SK-N-SH treated with all-trans-retinoic acid at 6 μM for 48 hours (cell line): Measurements from ENCODE around the gene RALGPS1.

Experiments used
- ATAC-seq: fragments of 200-7000 bp; cut with Tn5 transposase; 3 replicates; pipeline ENCODE4 v1.9.1; 2020; ENCODE audit warnings: mild to moderate bottlenecking, moderate library complexity
- ARNTL ChIP-seq: fragments of 450-650 bp; formaldehyde crosslinking; IDR thresholded peaks from 2 replicates; pipeline ENCODE4 v1.5.0; 2020; ENCODE audit warnings: low read depth, mild to moderate bottlenecking, moderate library complexity, borderline replicate concordance
- BACH2 ChIP-seq: fragments of 250-450 bp; sonication (Bioruptor Pico); IDR thresholded peaks from 2 replicates; pipeline ENCODE4 v1.9.0; 2021; ENCODE audit warnings: mild to moderate bottlenecking, borderline replicate concordance
- CREB5 ChIP-seq: fragments of 250-450 bp; sonication (Bioruptor Pico); IDR thresholded peaks from 2 replicates; pipeline ENCODE4 v1.5.1; 2020; ENCODE audit warnings: low read depth, mild to moderate bottlenecking, moderate library complexity
- CSDC2 ChIP-seq: fragments of 250-450 bp; sonication (Bioruptor Pico); IDR thresholded peaks from 2 replicates; pipeline ENCODE4 v1.5.0; 2020; ENCODE audit warnings: mild to moderate bottlenecking, moderate library complexity
- ESRRG ChIP-seq: fragments of 250-450 bp; sonication (Bioruptor Pico); IDR thresholded peaks from 2 replicates; pipeline ENCODE4 v1.6.1; 2021; ENCODE audit warnings: mild to moderate bottlenecking
- GLIS3 ChIP-seq: fragments of 250-450 bp; sonication (Bioruptor Pico); IDR thresholded peaks from 2 replicates; pipeline ENCODE4 v1.5.0; 2020; ENCODE audit warnings: mild to moderate bottlenecking, moderate library complexity
- ISL1 ChIP-seq: fragments of 250-450 bp; sonication (Bioruptor Pico); IDR thresholded peaks from 2 replicates; pipeline ENCODE4 v2.1.2; 2022; ENCODE audit warnings: mild to moderate bottlenecking, moderate library complexity
- OSR1 ChIP-seq: fragments of 250-450 bp; sonication (Bioruptor Pico); IDR thresholded peaks from 2 replicates; pipeline ENCODE4 v1.8.0; 2022; ENCODE audit warnings: moderate library complexity, mild to moderate bottlenecking, inconsistent platforms
- PATZ1 ChIP-seq: fragments of 250-450 bp; sonication (Bioruptor Pico); IDR thresholded peaks from 2 replicates; pipeline ENCODE4 v1.8.0; 2020; ENCODE audit warnings: mild to moderate bottlenecking, moderate library complexity, borderline replicate concordance
- POU6F1 ChIP-seq: fragments of 250-450 bp; sonication (Bioruptor Pico); IDR thresholded peaks from 2 replicates; pipeline ENCODE4 v1.8.0; 2021; ENCODE audit warnings: low read depth, mild to moderate bottlenecking, moderate library complexity, borderline replicate concordance
- PPARA ChIP-seq: fragments of 250-450 bp; sonication (Bioruptor Pico); IDR thresholded peaks from 2 replicates; pipeline ENCODE4 v1.5.0; 2020; ENCODE audit warnings: mild to moderate bottlenecking, borderline replicate concordance
- RARB ChIP-seq: fragments of 250-450 bp; sonication (Bioruptor Pico); IDR thresholded peaks from 2 replicates; pipeline ENCODE4 v1.8.0; 2021; ENCODE audit warnings: mild to moderate bottlenecking, moderate library complexity
- SNAI2 ChIP-seq: fragments of 250-450 bp; sonication (Bioruptor Pico); IDR thresholded peaks from 2 replicates; pipeline ENCODE4 v1.5.0; 2020; ENCODE audit warnings: mild to moderate bottlenecking, moderate library complexity
- TCF4 ChIP-seq: fragments of 250-450 bp; sonication (Bioruptor Pico); IDR thresholded peaks from 2 replicates; pipeline ENCODE4 v1.8.0; 2021; ENCODE audit warnings: mild to moderate bottlenecking, moderate library complexity, borderline replicate concordance
- TOX ChIP-seq: fragments of 250-450 bp; sonication (Bioruptor Pico); IDR thresholded peaks from 2 replicates; pipeline ENCODE4 v1.8.0; 2021; ENCODE audit warnings: mild to moderate bottlenecking, moderate library complexity, borderline replicate concordance
- ZC3H10 ChIP-seq: fragments of 250-450 bp; sonication (Bioruptor Pico); IDR thresholded peaks from 2 replicates; pipeline ENCODE4 v1.5.1; 2021; ENCODE audit warnings: mild to moderate bottlenecking, moderate library complexity
- ZFP3 ChIP-seq: fragments of 250-450 bp; sonication (Bioruptor Pico); IDR thresholded peaks from 2 replicates; pipeline ENCODE4 v1.5.0; 2020; ENCODE audit warnings: mild to moderate bottlenecking, moderate library complexity
- ZFP30 ChIP-seq: fragments of 450-650 bp; formaldehyde crosslinking; IDR thresholded peaks from 2 replicates; pipeline ENCODE4 v1.5.0; 2022; ENCODE audit warnings: mild to moderate bottlenecking, moderate library complexity
- ZNF565 ChIP-seq: fragments of 450-650 bp; formaldehyde crosslinking; conservative IDR thresholded peaks from 2 replicates; pipeline ENCODE4 v1.5.0; 2020; ENCODE audit warnings: low read depth, mild to moderate bottlenecking, moderate library complexity
- ZNF70 ChIP-seq: fragments of 450-650 bp; formaldehyde crosslinking; IDR thresholded peaks from 2 replicates; pipeline ENCODE4 v1.5.0; 2020; ENCODE audit warnings: mild to moderate bottlenecking, moderate library complexity
- ZNF8 ChIP-seq: fragments of 450-650 bp; formaldehyde crosslinking; IDR thresholded peaks from 2 replicates; pipeline ENCODE4 v1.5.0; 2020; ENCODE audit warnings: mild to moderate bottlenecking, moderate library complexity

The RALGPS1 gene

GRCh38 chr9:127032256-127032655, 117.7 kb downstream of the RALGPS1 start:
- ATAC-seq = no peak
- TF ChIP-seq TOX (CRISPR knock-in tag) (no peak), TCF4 (CRISPR knock-in tag) (no peak), OSR1 (CRISPR knock-in tag) (no peak)

GRCh38 chr9:127033061-127033460, 118.5 kb downstream of the RALGPS1 start:
- TF ChIP-seq ZC3H10 (no peak), TCF4 (CRISPR knock-in tag) (no peak), ISL1 (CRISPR knock-in tag) (no peak), BACH2 (no peak), ZNF565 (no peak), ZFP3 (CRISPR knock-in tag) (no peak), ZNF8 (CRISPR knock-in tag) (no peak), PATZ1 (CRISPR knock-in tag) (no peak), RARB (CRISPR knock-in tag) (no peak), ZFP30 (no peak)
- no peak for ATAC-seq

GRCh38 chr9:127033789-127034188, 119.2 kb downstream of the RALGPS1 start:
- ATAC-seq = peak; percentile 83

GRCh38 chr9:127034691-127035090, 120.1 kb downstream of the RALGPS1 start:
- TF ChIP-seq ZNF70 (CRISPR knock-in tag) (no peak), ZNF8 (CRISPR knock-in tag) (no peak), TCF4 (CRISPR knock-in tag) (no peak), ZFP30 (no peak), POU6F1 (CRISPR knock-in tag) (no peak), PPARA (CRISPR knock-in tag) (no peak), ZC3H10 (no peak), ESRRG (CRISPR knock-in tag) (no peak), TOX (CRISPR knock-in tag) (no peak), CSDC2 (no peak), OSR1 (CRISPR knock-in tag) (no peak), ISL1 (CRISPR knock-in tag) (no peak), ZFP3 (CRISPR knock-in tag) (no peak), GLIS3 (CRISPR knock-in tag) (no peak), ZNF565 (no peak)
- ATAC-seq = no peak

More at GRCh38 chr9:127033789-127034188, 119.2 kb downstream of the RALGPS1 start:
- TF ChIP-seq ARNTL (CRISPR knock-in tag) = no peak
- TF ChIP-seq PATZ1 (CRISPR knock-in tag) = no peak

- ATAC-seq = no peak
- TF ChIP-seq ISL1 (CRISPR knock-in tag) (no peak), ZNF8 (CRISPR knock-in tag) (no peak), SNAI2 (no peak), BACH2 (no peak), CSDC2 (no peak), ZNF565 (no peak), ZNF70 (CRISPR knock-in tag) (no peak), ARNTL (CRISPR knock-in tag) (no peak), PATZ1 (CRISPR knock-in tag) (no peak), POU6F1 (CRISPR knock-in tag) (no peak), CREB5 (no peak), TCF4 (CRISPR knock-in tag) (no peak), ZC3H10 (no peak), RARB (CRISPR knock-in tag) (no peak), ZFP30 (no peak), ZFP3 (CRISPR knock-in tag) (no peak)
These were observed 120.8 kb downstream of the RALGPS1 start for GRCh38 chr9:127035423-127035822.
